Measurements from ENCODE around the gene GALNT13.

The GALNT13 gene

DNA sequence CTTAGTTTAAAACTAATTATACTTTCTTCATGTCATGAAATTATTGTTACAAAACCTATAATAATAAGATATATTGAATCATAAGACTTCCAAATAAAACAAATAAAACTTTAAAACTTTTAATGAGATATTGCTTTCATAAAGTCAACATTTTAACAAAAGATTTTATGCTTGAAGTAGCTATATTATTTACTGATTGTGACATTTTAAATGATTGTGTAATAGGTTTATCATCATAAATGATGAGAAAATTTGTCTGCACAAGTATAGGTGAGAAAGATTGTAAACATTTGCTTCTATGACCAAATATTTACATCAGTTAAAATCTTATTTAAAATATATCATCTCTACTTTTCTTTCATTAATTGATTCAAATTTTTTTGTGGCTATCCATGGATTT is 5.1 kb upstream of the GALNT13 start:
- DNase-seq (ENCODE audit: low read depth): no peak
- H3K4me3 ChIP-seq (ENCODE audit: low read depth, low read length): no peak overlapping the region
- TF ChIP-seq, protein P1, sequence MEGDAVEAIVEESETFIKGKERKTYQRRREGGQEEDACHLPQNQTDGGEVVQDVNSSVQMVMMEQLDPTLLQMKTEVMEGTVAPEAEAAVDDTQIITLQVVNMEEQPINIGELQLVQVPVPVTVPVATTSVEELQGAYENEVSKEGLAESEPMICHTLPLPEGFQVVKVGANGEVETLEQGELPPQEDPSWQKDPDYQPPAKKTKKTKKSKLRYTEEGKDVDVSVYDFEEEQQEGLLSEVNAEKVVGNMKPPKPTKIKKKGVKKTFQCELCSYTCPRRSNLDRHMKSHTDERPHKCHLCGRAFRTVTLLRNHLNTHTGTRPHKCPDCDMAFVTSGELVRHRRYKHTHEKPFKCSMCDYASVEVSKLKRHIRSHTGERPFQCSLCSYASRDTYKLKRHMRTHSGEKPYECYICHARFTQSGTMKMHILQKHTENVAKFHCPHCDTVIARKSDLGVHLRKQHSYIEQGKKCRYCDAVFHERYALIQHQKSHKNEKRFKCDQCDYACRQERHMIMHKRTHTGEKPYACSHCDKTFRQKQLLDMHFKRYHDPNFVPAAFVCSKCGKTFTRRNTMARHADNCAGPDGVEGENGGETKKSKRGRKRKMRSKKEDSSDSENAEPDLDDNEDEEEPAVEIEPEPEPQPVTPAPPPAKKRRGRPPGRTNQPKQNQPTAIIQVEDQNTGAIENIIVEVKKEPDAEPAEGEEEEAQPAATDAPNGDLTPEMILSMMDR (IDR thresholded peaks at IDR 0.05; ENCODE audit: control insufficient read depth, extremely low read depth, insufficient read depth): no peak

DNA sequence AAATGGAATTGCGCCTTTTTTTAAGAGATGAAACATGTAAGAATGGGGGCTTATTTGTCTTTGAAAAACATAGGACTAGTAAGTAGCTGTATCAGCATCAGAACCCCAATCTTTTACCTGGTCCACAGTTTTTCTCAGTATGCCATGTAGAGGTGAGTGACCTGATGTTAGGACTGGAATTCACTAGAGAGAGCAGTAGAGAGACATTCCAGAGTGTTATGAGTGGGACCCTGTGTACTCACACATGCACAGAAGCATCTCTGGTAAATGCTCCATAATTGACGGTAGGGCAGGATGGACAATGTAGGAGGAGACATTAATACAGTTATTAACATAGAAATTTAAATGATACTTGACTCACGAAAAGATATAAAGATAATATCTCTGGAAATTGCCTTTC is 1.4 kb upstream of the GALNT13 start:
- DNase-seq (ENCODE audit: low read depth): no peak
- TF ChIP-seq, protein P1 (IDR thresholded peaks at IDR 0.05; ENCODE audit: control insufficient read depth, extremely low read depth, insufficient read depth): peak; percentile 28; the same call in 1 of the 2 replicates
- no peak overlapping the region for H3K4me3 ChIP-seq (ENCODE audit: low read depth, low read length)

DNA sequence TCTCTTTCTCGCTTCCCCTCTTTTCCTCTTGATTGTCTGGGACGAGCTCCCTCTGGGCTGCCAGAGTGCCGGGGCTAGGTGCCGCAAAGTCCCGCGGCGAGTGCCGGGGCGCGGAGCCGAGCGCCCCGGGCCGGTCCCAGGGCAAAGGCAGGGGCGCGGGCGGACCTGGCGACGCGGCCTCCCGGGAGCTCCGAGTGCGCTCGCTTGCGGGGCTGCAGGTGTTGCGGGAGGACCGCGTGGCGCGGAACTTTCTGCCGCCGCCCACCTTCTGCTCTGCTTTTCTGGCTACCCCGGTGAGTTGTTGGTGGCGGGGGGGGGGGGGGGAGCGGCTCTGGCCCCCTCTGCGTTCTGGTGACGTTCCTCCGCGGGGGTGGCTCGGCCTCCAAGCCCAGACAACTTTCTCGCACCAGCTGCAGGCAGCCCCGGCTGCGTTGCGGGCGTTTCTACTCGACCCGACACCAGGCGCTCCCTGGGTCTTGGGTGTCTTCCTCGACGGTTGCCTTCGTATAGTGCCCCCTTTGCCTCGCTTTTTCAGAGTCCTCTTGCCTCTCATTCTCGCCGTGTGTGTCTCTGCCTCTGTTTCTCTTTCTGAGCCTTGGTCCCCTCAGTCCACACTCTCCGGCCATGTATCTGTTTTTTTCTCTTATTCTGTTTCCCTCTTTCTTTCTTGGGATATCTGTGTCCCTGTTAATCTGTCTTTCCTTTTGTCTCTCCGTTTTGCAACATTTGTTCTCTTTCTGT is 759 bp downstream of the GALNT13 start:
- H3K4me3 ChIP-seq (ENCODE audit: low read depth, low read length): no peak overlapping the region
- no peak for DNase-seq (ENCODE audit: low read depth)

DNA sequence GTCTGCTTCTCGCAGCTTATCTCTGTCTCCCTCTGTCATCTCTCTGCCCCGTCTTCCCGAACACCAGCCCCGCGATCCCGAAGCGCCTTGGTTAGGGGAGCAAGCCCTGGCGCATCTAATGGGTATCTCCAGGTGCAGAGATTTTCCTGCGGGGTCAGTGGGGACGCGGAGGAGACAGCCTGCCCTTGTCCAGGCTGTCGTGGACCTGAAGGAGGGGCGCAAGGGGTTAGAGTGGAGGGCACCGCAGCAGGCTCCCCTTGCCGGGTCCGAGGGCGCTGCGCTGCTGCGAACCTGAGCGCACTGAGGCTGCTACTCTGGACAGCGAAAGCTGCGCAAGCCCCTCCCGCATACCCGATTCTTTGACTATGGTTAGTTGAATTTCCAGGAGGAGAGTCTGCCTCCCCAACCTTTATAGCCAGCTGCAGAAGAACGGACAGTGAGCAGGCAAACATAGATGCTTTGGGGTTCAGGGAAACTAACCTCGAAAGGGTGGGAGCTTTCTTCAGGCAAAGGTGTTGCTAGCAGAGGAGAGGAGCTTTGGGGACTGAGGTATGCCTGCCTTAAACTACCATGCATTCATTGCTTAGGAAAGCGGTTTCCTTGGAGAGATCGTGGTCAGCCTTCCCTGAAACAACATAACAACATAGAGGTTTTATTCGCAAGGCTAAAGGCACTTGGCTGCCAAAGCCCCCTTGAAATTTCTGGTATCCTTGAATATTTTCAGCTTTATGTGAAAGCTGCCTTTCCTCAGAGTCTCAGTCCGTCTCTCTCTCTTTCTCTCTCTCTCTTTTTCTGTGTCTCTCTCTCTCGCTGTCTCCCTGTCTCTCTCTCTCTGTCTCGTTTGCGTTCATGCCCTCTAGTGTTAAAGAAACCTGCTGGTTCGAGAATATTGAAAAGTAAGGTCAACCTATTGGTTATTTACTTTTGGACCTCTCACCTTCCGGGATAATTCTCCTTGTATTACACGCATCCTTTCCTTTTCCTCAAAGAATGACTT is 1.6 kb downstream of the GALNT13 start:
- no peak for DNase-seq (ENCODE audit: low read depth)
- H3K4me3 ChIP-seq (ENCODE audit: low read depth, low read length): no peak overlapping the region
- TF ChIP-seq, protein P1 (IDR thresholded peaks at IDR 0.05; ENCODE audit: control insufficient read depth, extremely low read depth, insufficient read depth): no peak

More for the DNA sequence above, 759 bp downstream of the GALNT13 start:
- TF ChIP-seq, protein P1 (IDR thresholded peaks at IDR 0.05; ENCODE audit: control insufficient read depth, extremely low read depth, insufficient read depth): no peak

DNA sequence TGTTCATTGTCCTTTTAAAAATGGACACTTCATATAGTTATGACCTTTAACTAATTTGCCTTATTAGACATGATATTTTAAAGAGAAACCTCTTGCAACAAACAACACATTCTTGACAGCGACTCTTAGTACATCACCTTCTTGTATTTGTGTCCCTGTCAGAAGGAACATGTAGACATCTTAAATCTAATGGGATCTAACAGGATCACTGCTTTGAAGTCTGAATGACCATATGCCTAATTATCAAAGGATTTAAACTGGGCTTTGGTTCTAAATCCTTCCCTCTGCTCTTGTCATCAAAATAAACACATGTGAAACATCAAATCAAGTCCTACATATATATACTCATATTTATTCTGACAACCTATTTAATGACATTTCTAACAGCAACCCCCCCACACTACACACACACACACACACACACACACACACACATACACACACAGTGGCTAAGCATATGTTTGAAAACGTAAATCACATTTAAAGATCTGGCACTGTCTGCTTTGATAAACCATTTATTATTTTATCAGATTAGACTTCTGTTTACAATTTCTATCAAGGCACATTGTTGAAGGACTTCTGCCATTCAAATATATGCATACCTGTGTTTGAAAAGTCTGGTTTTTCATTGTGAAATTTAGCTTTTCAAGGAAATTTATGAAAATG is 4.2 kb downstream of the GALNT13 start:
- TF ChIP-seq, protein P1 (IDR thresholded peaks at IDR 0.05; ENCODE audit: control insufficient read depth, extremely low read depth, insufficient read depth): no peak

DNA sequence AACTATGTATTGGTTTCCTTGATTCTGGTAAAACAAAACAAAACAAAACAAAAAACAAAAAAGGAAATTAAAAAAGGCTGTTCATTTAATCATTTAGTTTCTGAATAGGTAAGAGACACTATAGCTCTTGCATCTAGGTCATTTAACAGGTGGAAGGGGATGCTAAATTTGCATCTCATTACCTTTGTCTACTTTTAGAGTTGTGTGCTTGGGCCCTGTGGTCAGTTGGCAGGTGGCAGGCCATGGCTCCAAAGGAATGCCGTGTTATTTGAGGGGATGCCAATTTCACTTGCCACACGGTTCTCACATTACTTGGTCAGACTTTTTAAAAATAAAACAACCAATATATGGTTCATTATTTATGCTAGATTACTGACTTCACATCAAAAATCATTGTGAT is 9.2 kb downstream of the GALNT13 start:
- TF ChIP-seq, protein P1 (IDR thresholded peaks at IDR 0.05; ENCODE audit: control insufficient read depth, extremely low read depth, insufficient read depth): no peak
- DNase-seq (ENCODE audit: low read depth): no peak
- no peak overlapping the region for H3K4me3 ChIP-seq (ENCODE audit: low read depth, low read length)

More for the DNA sequence above, 4.2 kb downstream of the GALNT13 start:
- no peak for DNase-seq (ENCODE audit: low read depth)
- no peak overlapping the region for H3K4me3 ChIP-seq (ENCODE audit: low read depth, low read length)
